Measurements from ENCODE around the gene UBE2U.
"Not testable (repeated sequence)": the region's sequence is repeated elsewhere in the genome, so short reads cannot be mapped to it uniquely, and the experiment has no call there.

UBE2U gene

DNA sequence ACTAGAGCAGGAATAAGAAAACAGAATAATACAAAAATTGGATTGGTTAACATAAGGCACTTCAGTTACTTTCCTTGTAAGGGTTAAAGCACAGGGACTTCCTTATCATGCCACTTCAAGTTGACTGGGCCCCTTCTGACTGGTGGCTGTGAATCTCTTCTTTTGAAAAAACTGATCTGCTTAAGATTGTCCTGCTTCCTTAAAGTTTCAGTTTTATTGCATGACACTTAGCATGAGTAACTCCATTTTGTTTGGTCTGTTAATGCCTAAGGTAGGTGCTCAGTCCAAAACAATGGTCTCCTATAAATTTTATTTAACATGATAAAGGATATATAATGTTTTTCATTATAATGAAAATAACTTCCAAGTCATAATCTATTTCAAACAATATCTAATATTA, 37.6 kb downstream of the UBE2U start:
- DNase-seq: no peak

DNA sequence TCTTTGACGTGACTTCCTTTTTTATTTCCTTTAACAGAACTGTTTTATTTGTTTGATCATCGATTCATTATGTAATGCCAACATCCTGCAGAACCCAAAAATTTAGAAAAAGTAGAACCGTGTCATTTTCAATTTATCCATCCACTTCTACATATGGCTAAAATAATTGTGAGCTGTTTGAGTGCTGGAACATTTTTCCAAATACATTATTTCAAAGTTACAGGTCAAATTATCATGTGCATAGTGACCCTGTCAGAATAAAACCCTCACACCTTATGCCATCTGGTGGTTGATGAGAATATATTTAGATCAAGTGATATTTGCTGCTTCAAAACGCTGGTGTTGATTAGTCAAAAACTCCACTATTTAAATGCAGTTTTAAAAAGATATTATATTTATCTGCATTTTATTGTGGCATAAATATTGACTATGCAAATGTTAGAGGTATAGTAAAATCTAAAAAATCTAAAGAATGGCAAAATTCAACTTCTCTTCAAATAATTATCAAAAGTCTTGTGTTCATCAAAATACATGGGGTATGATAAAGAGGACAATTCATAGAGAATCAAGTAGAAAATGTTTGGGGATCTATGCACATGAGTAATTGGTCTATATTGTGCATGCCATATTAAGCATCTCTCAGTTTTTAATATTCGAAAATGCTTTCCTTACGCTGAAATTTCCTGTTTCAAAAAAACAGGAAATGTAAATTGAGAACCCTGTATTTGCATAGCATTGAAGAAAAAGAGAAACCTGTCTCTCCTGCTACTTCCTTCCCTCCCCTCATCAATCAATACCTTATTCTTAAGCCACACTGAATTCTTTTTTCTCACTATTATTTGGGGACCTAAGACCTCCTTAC, 39.7 kb downstream of the UBE2U start:
- no peak for DNase-seq

DNA sequence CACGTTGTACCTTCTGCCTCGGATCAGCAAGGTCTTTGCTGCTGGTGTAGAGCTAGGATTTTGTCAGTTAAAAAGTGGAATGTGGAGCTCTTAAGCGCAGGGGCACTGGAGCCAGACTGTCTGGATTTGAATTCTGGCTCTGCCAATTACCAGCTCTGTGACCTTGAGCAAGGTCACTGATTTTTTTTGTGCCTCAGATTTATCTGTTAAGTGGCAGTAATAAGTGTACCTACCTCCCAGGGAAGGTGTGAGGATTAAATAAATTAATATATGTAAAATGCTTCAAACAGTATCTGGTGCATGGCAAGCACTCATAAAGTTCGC, 40.3 kb downstream of the UBE2U start:
- no peak for DNase-seq

DNA sequence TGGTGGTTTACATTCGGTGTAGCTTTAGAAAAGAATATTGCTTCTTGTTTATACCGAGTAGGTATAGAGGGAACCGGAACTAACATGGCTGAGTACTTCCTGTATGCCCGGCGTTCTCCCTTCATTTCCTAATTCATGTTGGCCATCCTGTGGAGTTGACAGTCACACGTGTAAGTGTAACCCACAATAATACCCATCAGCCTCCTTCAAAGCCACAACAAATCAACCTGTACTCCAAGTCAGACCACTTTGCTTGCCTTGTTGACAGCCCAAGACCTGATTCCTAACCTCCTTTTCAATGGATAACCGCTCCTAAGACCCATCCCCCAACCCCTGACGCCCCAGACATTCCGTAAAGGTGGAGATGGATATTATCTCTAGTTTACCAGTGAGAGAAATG, 42.1 kb downstream of the UBE2U start:
- DNase-seq: no peak

DNA sequence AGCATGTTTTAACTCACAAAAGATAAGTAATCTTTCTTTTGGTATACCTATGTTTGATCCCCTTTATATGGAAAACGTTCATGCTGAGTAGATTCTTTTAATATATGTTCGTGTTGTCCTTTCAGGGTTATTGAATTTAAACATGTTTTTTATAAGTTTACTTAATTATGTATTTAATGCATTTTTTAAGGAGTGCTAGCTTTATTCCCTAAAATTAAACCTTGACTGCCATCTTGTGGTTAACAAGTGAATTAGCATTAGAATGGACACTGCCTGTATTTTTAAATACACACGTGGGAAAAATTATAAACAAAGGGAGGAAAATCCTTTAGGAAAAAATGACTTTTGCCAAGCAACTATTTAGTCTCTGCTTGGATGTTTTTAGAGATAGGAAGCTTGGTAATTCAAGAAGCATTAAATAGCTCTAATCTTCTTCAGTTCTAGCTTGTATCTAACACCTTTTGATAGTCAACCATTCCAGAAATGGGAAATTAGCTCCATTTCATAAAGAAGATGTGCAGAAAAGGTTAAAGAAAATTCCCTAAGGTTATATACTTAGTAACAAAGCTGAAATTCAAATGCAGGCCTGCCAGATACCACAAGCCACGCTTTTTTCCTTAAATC, 43.0 kb downstream of the UBE2U start:
- DNase-seq: no peak

DNA sequence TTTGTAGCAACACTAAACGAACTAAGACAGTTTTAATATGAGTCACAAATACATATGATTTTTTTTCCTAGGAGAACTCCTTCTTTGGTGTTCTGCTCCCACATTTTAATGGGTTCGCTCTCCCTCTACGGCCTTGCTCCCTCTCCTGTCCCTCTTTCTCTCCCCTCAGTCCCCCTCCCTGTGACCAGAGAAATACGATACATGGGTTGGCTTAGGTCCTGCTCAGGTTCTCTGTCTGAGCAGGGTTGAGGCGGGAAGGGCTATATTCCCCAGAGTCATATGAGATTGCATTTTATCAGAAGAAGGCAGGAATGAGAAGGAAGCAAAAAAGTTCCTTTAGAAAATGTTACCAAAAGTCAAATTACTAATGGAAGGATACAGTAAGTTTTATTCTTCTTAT, 44.6 kb downstream of the UBE2U start:
- DNase-seq: no peak

DNA sequence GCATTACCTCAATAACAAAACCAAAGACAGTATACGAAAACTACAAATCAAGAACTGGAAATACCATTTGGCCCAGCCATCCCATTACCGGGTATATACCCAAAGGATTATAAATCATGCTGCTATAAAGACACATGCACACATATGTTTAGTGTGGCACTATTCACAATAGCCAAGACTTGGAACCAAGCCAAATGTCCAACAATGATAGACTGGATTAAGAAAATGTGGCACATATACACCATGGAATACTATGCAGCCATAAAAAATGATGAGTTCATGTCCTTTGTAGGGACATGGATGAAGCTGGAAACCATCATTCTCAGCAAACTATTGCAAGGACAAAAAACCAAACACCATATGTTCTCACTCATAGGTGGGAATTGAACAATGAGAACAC, 47.0 kb downstream of the UBE2U start:
- not testable (repeated sequence) for DNase-seq

GRCh38 chr1:64251971-64252370, 48.5 kb downstream of the UBE2U start:
- no peak for DNase-seq

DNA sequence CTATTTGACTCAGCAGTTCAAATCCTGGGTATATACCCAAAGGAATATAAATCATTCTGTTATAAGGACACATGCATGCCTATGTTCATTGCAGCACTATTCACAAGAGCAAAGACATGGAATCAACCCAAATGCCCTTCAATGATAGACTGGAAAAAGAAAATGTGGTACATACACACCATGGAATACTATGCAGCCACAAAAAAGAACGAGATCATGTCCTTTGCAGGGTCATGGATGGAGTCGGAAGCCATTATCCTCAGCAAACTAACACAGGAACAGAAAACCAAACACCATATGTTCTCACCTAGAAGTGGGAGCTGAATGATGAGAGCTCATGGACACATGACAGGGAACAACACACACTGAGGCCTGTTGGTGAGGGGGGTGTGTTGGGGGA, 53.8 kb downstream of the UBE2U start:
- not testable (repeated sequence) for DNase-seq

- not testable (repeated sequence) for DNase-seq
Measured at GRCh38 chr1:64258444-64258843, 55.0 kb downstream of the UBE2U start.

DNA sequence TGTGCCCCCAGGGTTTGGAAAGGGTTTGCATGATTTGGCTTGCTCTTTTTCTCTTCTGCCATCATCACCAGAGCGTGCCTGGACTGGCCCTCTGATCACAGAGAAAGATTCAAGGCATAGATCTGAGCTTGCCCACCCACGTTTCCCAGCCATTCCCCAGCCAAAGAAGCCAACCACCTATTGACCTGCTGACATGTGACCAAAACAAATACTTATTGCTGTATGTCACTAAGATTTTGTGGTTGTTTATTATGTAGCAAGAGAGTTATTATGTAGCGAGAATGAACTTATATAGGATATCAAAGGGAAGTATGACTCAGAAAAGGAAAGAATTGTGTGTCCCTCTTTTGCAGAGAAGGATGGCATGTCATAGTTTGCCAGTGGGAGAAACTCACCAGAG, 59.9 kb downstream of the UBE2U start:
- no peak for DNase-seq

DNA sequence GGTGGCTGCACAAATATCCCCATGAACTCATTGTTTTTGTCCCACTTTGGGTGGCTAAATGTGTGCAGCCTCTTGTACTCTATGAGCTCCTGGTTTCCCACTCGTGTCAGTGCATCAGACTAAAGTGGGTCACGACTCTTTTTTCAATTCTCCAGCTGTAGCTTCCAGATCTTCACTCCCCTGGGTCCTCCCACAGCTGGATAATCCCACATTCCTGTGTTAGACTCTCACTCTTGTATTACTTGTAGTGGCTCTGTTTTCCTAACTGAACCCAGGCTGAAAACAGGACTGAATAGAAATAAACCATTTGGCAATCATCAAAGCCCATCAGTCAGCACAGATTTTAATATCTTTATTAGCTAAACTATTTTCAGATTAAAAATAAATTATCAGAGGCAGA, 60.4 kb downstream of the UBE2U start:
- DNase-seq: no peak

DNA sequence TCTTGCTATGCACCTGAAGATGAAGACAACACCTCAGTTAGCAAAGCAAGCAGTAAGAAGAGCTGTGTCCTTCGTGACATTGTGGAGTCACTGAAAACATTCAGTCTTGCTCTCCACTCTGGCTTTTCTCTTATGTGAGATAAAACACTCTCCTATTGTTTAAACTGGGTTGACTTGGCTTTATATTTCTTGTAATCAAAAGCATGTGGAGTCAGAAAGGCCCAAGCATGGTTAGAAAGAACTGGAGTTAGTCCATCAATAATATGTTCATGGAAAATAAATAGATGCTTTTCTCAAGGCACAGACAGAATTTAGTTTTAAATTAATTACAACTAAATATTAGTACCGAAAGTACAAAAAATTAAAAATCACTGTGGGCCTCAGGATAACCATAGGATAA, 61.7 kb downstream of the UBE2U start:
- no peak for DNase-seq

GRCh38 chr1:64266991-64267390, 63.6 kb downstream of the UBE2U start:
- DNase-seq: no peak

- peak; percentile 78 for DNase-seq
Measured at GRCh38 chr1:64268653-64269557, 65.5 kb downstream of the UBE2U start.

- no peak for DNase-seq
Measured at GRCh38 chr1:64269558-64269884, 66.1 kb downstream of the UBE2U start.

GRCh38 chr1:64280001-64280400, 76.6 kb downstream of the UBE2U start:
- no peak for DNase-seq

DNA sequence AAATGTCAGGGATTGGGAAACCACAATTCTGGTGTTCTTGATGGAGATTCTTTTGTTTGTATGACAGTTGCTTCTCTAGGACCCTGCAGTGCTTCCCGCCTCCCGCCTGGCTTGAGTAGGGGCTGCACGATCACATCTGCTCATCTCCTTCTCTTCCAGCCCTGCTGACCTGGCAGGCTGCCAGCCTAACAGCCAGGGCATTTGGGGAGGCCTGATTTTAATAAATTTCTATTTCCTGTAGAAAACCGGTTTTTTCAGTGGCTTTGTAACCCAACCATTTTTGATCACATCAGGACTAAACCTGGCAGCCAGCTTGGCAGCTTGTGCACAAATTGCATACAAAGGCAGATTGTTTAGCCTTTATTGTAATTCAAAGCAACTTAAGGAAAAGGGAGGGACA, 78.9 kb downstream of the UBE2U start:
- DNase-seq: no peak

- DNase-seq: no peak
Measured at GRCh38 chr1:64287071-64287470, 83.6 kb downstream of the UBE2U start.

- no peak for DNase-seq
Measured at GRCh38 chr1:64290420-64290819, 87.0 kb downstream of the UBE2U start.

GRCh38 chr1:64291931-64292330, 88.5 kb downstream of the UBE2U start:
- DNase-seq: no peak

DNA sequence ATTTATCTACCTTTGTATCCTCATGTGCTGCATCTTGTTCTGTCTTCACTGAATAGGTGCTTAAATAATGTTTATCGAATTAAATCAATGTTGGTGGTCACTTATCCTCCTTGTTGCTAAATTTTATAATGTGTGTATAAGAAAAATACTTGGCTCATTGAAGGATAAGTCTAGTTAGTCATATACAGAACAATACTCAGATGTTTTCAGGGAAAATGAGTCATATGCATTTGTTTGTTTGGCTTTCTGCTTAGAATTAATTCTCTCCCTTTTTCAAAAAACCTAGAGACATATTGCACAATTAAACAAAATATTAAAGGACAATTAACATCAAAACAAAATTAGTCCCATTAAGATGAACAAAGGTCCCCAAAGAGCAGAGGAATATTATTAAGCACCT, 89.0 kb downstream of the UBE2U start:
- DNase-seq: no peak

DNA sequence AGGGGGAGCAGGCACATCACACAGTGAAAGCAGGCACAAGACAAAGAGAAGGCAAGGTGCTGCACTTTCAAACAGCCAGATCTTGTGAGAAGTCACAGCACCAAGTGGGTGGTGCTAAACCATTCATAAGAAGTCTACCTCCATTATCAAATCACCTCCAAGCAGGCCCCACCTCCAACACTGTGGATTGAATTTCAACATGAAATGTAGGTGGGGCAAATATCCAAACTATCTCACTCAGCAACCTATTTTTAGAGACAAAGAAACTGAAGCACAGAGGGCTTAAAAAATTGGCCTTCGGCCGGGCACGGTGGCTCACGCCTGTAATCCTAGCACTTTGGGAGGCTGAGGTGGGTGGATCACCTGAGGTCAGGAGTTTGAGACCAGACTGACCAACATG, 90.4 kb downstream of the UBE2U start:
- DNase-seq: no peak

DNA sequence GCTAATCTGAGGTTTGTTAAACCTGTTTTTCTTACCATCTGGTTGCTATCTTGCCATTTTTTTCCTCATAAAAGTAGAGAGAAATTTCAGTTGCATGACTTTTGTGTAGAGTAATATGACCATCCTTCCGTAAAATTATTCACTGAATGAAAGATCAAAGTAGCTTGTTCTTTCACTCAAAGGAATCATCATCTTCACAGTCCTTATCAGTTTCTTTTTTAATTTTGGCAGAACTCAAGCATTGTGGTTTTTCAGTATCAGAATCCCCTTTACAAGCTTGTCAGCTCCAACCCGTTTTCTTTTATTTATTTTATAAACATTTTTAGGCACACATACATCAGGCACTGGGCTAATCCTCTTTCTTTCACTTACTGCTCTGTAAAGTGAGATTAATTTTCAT, 91.7 kb downstream of the UBE2U start:
- no peak for DNase-seq

All from CD4-positive, alpha-beta T cell treated with Interleukin-17A for 4 hours (primary cell).